ENCODE results near the gene KRTAP12-1.

GRCh38 chr21:44708213-44708865 is 26.4 kb upstream of the KRTAP12-1 start:
- TF ChIP-seq CTCF (IDR thresholded peaks at IDR 0.05), result no peak
- no peak for TF ChIP-seq POLR2A (IDR thresholded peaks at IDR 0.05)

Data from body of pancreas (tissue), 4 donors.